K562 (cell line): Measurements from ENCODE around the gene EEFSEC. TPM values are rescaled to one million over a fixed set of nuclear protein-coding genes. Genes with fewer than 3 reads are reported as not detected.

Source experiments
- ATF2 ChIP-seq: sonication (generic); formaldehyde crosslinking; IDR thresholded peaks from 2 replicates; pipeline ENCODE4 v1.8.1; 2022; ENCODE audit warnings: missing genetic modification reagents
- CBFB ChIP-seq: sonication (generic); formaldehyde crosslinking; IDR thresholded peaks from 2 replicates; pipeline ENCODE4 v1.4.0; 2020; ENCODE audit warnings: mild to moderate bottlenecking, missing genetic modification reagents
- CREB1 ChIP-seq, 2 experiments: sonication (generic) in 1 of 2; formaldehyde crosslinking in 1 of 2; IDR thresholded peaks; 2 replicates each; pipeline versions ENCODE4 v1.6.1 to v1.8.0; 2012 to 2022; ENCODE audit warnings: inconsistent platforms in 1 of 2, mild to moderate bottlenecking in 1 of 2, missing genetic modification reagents in 1 of 2, moderate library complexity in 1 of 2
- CTCFL ChIP-seq: IDR thresholded peaks from 2 replicates; pipeline ENCODE4 v1.6.1; 2011; ENCODE audit warnings: borderline replicate concordance, low read depth, mild to moderate bottlenecking, moderate library complexity, low read length; ENCODE audit not compliant: insufficient read depth, poor library complexity, severe bottlenecking
- DMBX1 ChIP-seq: fragments of 250-450 bp; sonication (Bioruptor Pico); IDR thresholded peaks from 2 replicates; pipeline ENCODE4 v1.8.0; 2022; ENCODE audit warnings: inconsistent platforms, mild to moderate bottlenecking, moderate library complexity, borderline replicate concordance
- HDAC1 ChIP-seq, 2 experiments: fragments of 450-650 bp; IDR thresholded peaks; 2 replicates each; pipeline ENCODE4 v1.6.1; 2016 to 2017; ENCODE audit warnings: inconsistent platforms in 1 of 2, mild to moderate bottlenecking in 1 of 2, moderate library complexity in 1 of 2
- HDGF ChIP-seq: fragments of 450-650 bp; IDR thresholded peaks from 2 replicates; pipeline ENCODE4 v1.6.1; 2016
- HLTF ChIP-seq: fragments of 450-650 bp; IDR thresholded peaks from 2 replicates; pipeline ENCODE4 v1.6.1; 2016
- KDM5B ChIP-seq: fragments of 200-600 bp; sonication (generic); IDR thresholded peaks from 2 replicates; pipeline ENCODE4 v1.6.1; 2012; ENCODE audit warnings: low read depth, mild to moderate bottlenecking, moderate library complexity, low read length, control low read depth, inconsistent platforms; ENCODE audit not compliant: insufficient replicate concordance
- MAX ChIP-seq: sonication (generic); formaldehyde crosslinking; IDR thresholded peaks from 2 replicates; pipeline ENCODE4 v1.9.0; 2022; ENCODE audit warnings: mild to moderate bottlenecking, missing genetic modification reagents
- MED1 ChIP-seq: sonication (generic); formaldehyde crosslinking; IDR thresholded peaks from 2 replicates; pipeline ENCODE4 v1.8.1; 2023; ENCODE audit warnings: missing genetic modification reagents, borderline replicate concordance
- MXI1 ChIP-seq: IDR thresholded peaks from 2 replicates; pipeline ENCODE4 v1.6.1; 2011; ENCODE audit warnings: low read depth, mild to moderate bottlenecking, improper control_type of control experiment, low read length
- NR3C1 ChIP-seq: sonication (generic); formaldehyde crosslinking; IDR thresholded peaks from 2 replicates; pipeline ENCODE4 v1.8.1; 2022; ENCODE audit warnings: missing genetic modification reagents
- PHF8 ChIP-seq: fragments of 200-600 bp; sonication (generic); IDR thresholded peaks from 2 replicates; pipeline ENCODE4 v1.6.1; 2012; ENCODE audit warnings: mixed run types, mild to moderate bottlenecking, inconsistent platforms, low read length, moderate library complexity, borderline replicate concordance
- TBP ChIP-seq: optimal IDR thresholded peaks from 2 replicates; pipeline ENCODE3; 2011; ENCODE audit warnings: low read depth, low read length, improper control_type of control experiment
- TCF7L2 ChIP-seq: fragments of 150-350 bp; IDR thresholded peaks from 2 replicates; pipeline ENCODE4 v1.6.1; 2016; ENCODE audit warnings: low read depth, mild to moderate bottlenecking, low read length, moderate library complexity
- TCFL5 ChIP-seq: fragments of 250-450 bp; sonication (Bioruptor Pico); conservative IDR thresholded peaks from 2 replicates; pipeline ENCODE4 v1.6.1; 2021; ENCODE audit warnings: mild to moderate bottlenecking, moderate library complexity, matching md5 sums
- TFAM ChIP-seq: fragments of 250-450 bp; sonication (Bioruptor Pico); conservative IDR thresholded peaks from 2 replicates; pipeline ENCODE4 v1.5.0; 2021; ENCODE audit warnings: mild to moderate bottlenecking, moderate library complexity
- USF1 ChIP-seq: sonication (generic); formaldehyde crosslinking; IDR thresholded peaks from 2 replicates; pipeline ENCODE4 v1.9.0; 2022; ENCODE audit warnings: mild to moderate bottlenecking, missing genetic modification reagents
- VEZF1 ChIP-seq: fragments of 200-800 bp; sonication (Bioruptor generic); IDR thresholded peaks from 2 replicates; pipeline ENCODE4 v1.6.1; 2017; ENCODE audit warnings: missing genetic modification characterization, missing compliant biosample characterization
- ZNF263 ChIP-seq: sonication (generic); formaldehyde crosslinking; IDR thresholded peaks from 2 replicates; pipeline ENCODE4 v1.8.0; 2022; ENCODE audit warnings: mild to moderate bottlenecking, missing genetic modification reagents, borderline replicate concordance
- polyA plus RNA-seq, 8 experiments: library from polyadenylated mRNA; depleted of rRNA in 4 of 8; stranded (reverse) in 5 of 8; unstranded in 3 of 8; fragments of >200 nt; fragmentation: Nextera tagmentation in 2 of 8; fragmentation: Illumina TruSeq in 1 of 8; extraction: Ambion mirVana in 2 of 8; extraction: Trizol in 1 of 8; gene quantifications; 2 replicates each; pipeline versions ENCODE4 v1.2.1 to v1.2.3, GENCODE V29; 2011 to 2014; ENCODE audit warnings: inconsistent platforms in 1 of 8, missing spikeins in 1 of 8
- total RNA-seq, 7 experiments: library from RNA; depleted of rRNA in 6 of 7; stranded (reverse); fragments of >200 nt in 6 of 7; fragmentation: Illumina TruSeq in 2 of 7; extraction: Trizol in 2 of 7; gene quantifications; 2 replicates each; pipeline versions ENCODE4 v1.2.1 to v1.2.3, GENCODE V29; 2011 to 2021; ENCODE audit warnings: low replicate concordance in 1 of 7

Gene EEFSEC
- total and polyA plus RNA-seq, 9 of the 15 experiments (the other 6 are each of a cell fraction or from before 2014, with no cell fraction given) = 0.35 to 11.8 (median 7.7) TPM

GRCh38 chr3:128409624-128410581 is 256.6 kb downstream of the EEFSEC start (continued):
- TF ChIP-seq PHF8 = peak; percentile 39; the same call in 1 of the 2 replicates
- TF ChIP-seq CTCFL = no peak
- no peak for TF ChIP-seq TCFL5 (CRISPR knock-in tag)
- 0 out of 2 replicates have a peak, but pooled peaks have one; percentile 10 for TF ChIP-seq HLTF
- peak; percentile 57 for TF ChIP-seq TBP
- TF ChIP-seq CREB1 (IDR thresholded peaks at IDR 0.05) = no peak
- no peak for TF ChIP-seq CREB1 (CRISPR knock-in tag; IDR thresholded peaks at IDR 0.05)
- TF ChIP-seq TFAM (CRISPR knock-in tag) = no peak
- peak; percentile 68 for TF ChIP-seq KDM5B
- no peak for TF ChIP-seq NR3C1
- peak; percentile 7; the same call in 1 of the 2 replicates for TF ChIP-seq MAX (CRISPR knock-in tag)
- no peak for TF ChIP-seq ZNF263 (CRISPR knock-in tag)
- TF ChIP-seq HDAC1 (IDR thresholded peaks at IDR 0.05) = no peak
- peak; percentile 47; the same call in 1 of the 2 replicates for TF ChIP-seq DMBX1 (CRISPR knock-in tag)
- TF ChIP-seq MED1 (CRISPR knock-in tag) = no peak
- TF ChIP-seq VEZF1 (CRISPR knock-in tag) = peak; percentile 6; the same call in 1 of the 2 replicates
- no peak for TF ChIP-seq TCF7L2
- TF ChIP-seq CBFB (CRISPR knock-in tag) = peak; percentile 18; the same call in 1 of the 2 replicates
- TF ChIP-seq ATF2 (CRISPR knock-in tag) = no peak
- TF ChIP-seq USF1 (CRISPR knock-in tag) = no peak
- TF ChIP-seq HDGF = peak; percentile 43; the same call in 1 of the 2 replicates
- no peak for TF ChIP-seq MXI1
